Activated CD4-positive, alpha-beta memory T cell treated with anti-CD3 and anti-CD28 coated beads for 36 hours (primary cell): ENCODE measurements around the gene CGB7. TPM values are rescaled to one million over a fixed set of nuclear protein-coding genes. Genes with fewer than 3 reads are reported as not detected.
"Not testable (repeated sequence)": the region's sequence is repeated elsewhere in the genome, so short reads cannot be mapped to it uniquely, and the experiment has no call there.

ENCODE experiments used
- CTCF ChIA-PET: fragments of 350-600 bp; sonication (Branson Sonifier 250); formaldehyde crosslinking; loops from one replicate; lab custom pipeline; 2021; ENCODE audit warnings: antibody characterized with exemption, inconsistent platforms; lab: Charles Lee
- POLR2A ChIA-PET: fragments of 350-600 bp; sonication (Branson Sonifier 250); formaldehyde crosslinking; loops from one replicate; lab custom pipeline; 2021; ENCODE audit warnings: antibody characterized with exemption; lab: Charles Lee
- DNase-seq: peaks from one replicate; pipeline ENCODE4 v3.0.0-alpha.2; 2020
- H3K27ac Mint-ChIP-seq: one replicate; pipeline ENCODE4 v1.8.0; 2021; ENCODE audit warnings: mixed read lengths
- H3K27me3 Mint-ChIP-seq: one replicate; pipeline ENCODE4 v1.8.0; 2021; ENCODE audit warnings: mixed read lengths
- H3K36me3 Mint-ChIP-seq: one replicate; pipeline ENCODE4 v1.8.0; 2021; ENCODE audit warnings: mixed read lengths
- H3K4me1 Mint-ChIP-seq: one replicate; pipeline ENCODE4 v1.8.0; 2021; ENCODE audit warnings: low read depth, mixed read lengths
- H3K4me3 Mint-ChIP-seq: one replicate; pipeline ENCODE4 v1.8.0; 2021; ENCODE audit warnings: mild to moderate bottlenecking, mixed read lengths
- H3K9me3 Mint-ChIP-seq: one replicate; pipeline ENCODE4 v1.8.0; 2021; ENCODE audit warnings: mixed read lengths
- intact Hi-C: fragments of 100-400 bp; cut with micrococcal nuclease; formaldehyde crosslinking; loops from one replicate; pipeline ENCODE4 v1.15.1; 2023
- total RNA-seq, 2 experiments: library from RNA; stranded (reverse); gene quantifications; one replicate each; pipeline ENCODE4 v1.2.3, GENCODE V29; 2021

Gene CGB7
- total RNA-seq, 2 experiments from 2014 or later, result not detected

DNA sequence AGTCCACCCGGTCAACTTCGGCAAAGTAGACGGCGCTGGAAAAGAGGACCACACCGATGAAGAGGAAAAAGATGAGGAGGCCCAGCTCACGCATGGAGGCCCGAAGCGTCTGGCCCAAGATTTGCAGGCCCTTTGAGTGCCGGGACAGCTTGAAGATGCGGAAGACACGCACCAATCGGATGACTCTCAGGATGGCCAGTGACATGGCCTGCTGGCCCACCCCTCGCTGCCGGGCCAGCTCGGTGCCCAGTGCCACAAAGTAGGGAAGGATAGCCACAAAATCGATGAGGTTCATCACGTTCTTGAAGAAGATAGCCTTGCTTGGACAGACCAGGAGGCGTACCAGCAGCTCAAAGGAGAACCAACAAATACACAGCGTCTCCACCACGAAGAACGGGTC is 12.9 kb upstream of the CGB7 start:
- ChIA-PET CTCF (interaction anchor here (1.7 kb wide), 1 partner anchor 28 kb away, joined by 7 read pairs; no protein-coding TSS in a partner anchor), POLR2A (no interaction called here)
- Mint-ChIP-seq H3K9me3 (no peaks in the 10 kb centered on the region), H3K4me3 (no peak overlapping the region), H3K27me3 (peaks cover 61% of the 10 kb centered on the region), H3K4me1 (peaks cover 11% of the 10 kb centered on the region), H3K36me3 (no peaks in the 10 kb centered on the region), H3K27ac (no peak overlapping the region)
- DNase-seq, result no peak
- intact Hi-C loops, result no loop called here

DNA sequence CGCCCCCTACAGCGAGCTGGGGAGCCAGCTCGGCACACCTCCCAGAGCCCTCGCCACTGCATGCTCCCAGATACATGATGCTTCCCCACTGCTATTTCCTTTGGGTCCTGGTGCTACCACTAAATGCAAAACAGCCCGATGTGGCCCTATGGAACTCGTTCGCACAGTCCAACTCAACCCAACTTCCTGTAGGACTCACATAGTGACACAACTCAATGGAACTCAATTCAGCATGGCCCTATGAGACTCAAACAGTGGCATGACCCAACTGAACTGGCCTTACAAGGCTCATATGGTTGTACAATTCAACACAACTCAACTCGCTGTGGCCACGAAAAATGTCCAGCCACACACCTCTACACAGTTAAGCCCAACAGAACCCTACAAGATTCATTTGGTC is 11.5 kb upstream of the CGB7 start:
- DNase-seq, result no peak
- peaks cover 11% of the 10 kb centered on the region for H3K4me1 Mint-ChIP-seq
- H3K27ac Mint-ChIP-seq, result no peak overlapping the region
- peaks cover 65% of the 10 kb centered on the region for H3K27me3 Mint-ChIP-seq
- no peaks in the 10 kb centered on the region for H3K9me3 Mint-ChIP-seq
- POLR2A ChIA-PET, result no interaction called here
- H3K4me3 Mint-ChIP-seq, result no peak overlapping the region
- CTCF ChIA-PET, result interaction anchor here (1.3 kb wide), 1 partner anchor 130 kb away, joined by 3 read pairs; no protein-coding TSS in a partner anchor
- H3K36me3 Mint-ChIP-seq, result no peaks in the 10 kb centered on the region
- intact Hi-C loops, result no loop called here

DNA sequence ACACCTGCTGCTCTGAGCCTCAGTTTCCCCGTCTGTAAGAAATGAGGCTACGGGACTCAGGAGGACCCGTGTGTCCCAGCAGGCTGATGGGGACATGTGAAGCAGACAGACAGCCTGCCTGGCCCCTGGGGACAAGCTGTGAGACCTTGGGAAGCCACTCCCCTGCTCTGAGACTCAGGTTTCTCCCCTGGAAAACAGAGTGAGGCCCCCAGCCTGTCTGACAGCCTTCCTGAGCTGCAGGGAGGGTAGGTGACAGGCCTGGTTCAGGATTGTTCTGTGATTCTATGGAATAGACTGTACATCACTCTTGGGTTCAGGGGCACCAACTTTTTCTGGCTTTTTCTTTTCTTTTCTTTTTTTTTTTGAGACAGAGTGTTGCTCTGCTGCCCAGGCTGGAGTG is 10.0 kb upstream of the CGB7 start:
- H3K4me3 Mint-ChIP-seq, result no peak overlapping the region
- H3K27ac Mint-ChIP-seq, result no peak overlapping the region
- peaks cover 2% of the 10 kb centered on the region for H3K4me1 Mint-ChIP-seq
- DNase-seq, result no peak
- H3K9me3 Mint-ChIP-seq, result no peaks in the 10 kb centered on the region
- CTCF ChIA-PET, result no interaction called here
- H3K36me3 Mint-ChIP-seq, result no peaks in the 10 kb centered on the region
- peaks cover 59% of the 10 kb centered on the region for H3K27me3 Mint-ChIP-seq
- intact Hi-C loops, result no loop called here
- POLR2A ChIA-PET, result no interaction called here

DNA sequence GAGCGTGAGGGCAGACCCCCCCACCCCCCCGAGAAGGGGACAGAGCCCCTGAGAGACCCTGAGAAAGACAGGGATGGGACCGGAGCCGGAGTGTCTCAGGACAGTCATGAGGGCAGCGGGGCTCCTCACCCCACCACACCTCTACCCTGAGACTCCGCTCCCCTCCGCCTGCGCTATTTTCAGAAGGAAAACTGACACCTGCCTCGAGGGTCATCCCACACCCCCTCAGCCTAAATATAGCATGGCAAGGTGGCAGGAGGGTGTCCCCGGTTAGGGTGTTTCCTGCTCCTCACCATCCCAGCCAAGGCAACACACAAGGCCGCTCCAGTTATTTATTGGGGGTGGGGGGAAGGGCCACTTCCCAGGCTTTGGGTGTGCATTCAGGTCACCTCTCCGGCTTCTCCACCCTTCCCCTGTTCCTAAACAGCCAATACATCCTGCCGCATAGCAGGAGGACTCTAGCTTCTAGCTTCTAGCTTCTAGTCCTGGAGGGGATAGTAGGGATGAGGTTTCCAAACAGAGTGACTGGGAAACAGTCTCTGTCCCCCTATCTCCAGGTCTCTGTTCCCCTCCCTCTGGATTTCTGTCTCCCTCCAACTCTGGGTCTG is 8.5 kb upstream of the CGB7 start:
- peaks cover 56% of the 10 kb centered on the region for H3K27me3 Mint-ChIP-seq
- no peak overlapping the region for H3K4me3 Mint-ChIP-seq
- CTCF ChIA-PET, result interaction anchor here (0.6 kb wide), 1 partner anchor 8 kb away, joined by 4 read pairs; no protein-coding TSS in a partner anchor
- POLR2A ChIA-PET, result no interaction called here
- intact Hi-C loops, result no loop called here
- H3K4me1 Mint-ChIP-seq, result no peaks in the 10 kb centered on the region
- DNase-seq, result no peak
- H3K36me3 Mint-ChIP-seq, result no peaks in the 10 kb centered on the region
- no peaks in the 10 kb centered on the region for H3K9me3 Mint-ChIP-seq
- no peak overlapping the region for H3K27ac Mint-ChIP-seq

DNA sequence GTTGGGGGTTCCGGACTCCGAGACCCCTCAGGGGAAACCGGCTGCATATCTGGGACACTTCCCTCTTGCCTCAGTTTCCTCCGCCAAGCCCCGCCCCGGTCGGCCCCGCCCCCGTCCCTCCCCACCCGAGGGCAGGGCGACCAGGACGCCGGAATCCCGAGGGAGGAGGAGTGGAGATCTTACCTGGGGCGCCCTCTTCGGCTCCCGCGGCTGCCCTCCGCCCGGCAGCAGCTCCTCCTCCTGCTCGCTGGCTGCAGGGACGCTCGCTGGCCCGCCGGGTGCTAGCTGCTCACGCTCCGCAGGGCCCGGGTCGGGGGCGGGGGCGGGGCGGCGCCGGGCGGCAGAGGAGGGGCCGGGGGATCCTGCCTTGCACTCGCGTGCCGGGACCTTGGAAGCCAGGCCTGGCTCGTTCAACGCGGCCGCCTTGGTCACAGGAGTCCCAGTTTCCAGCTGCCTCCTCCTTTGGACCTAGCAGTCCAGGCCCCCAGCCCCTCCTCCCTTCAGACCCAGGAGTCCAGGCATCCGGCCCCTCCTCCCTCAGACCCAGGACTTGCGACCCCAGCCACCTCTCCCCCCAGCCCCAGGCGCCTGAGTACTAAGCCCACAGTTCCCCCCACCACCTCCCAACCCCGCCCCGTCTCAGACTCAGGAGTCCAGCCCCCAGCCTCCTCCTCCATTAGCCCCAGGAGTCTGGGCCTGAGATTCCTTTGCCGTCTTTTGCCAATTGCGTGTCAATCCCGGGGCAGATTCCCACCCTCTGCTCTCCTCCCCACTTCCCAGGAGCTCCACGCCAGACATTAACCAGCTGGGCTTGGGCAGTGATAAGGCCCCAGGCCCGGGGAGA is 7.4 kb upstream of the CGB7 start, which contains the start of gene NTF4:
Gene NTF4, minus strand, starts transcription at position 51 of the 844 bp plus-strand sequence. CDS start 2,821 bp downstream, outside the sequence.
- H3K27ac Mint-ChIP-seq, result no peak within 1 kb of the TSS

DNA sequence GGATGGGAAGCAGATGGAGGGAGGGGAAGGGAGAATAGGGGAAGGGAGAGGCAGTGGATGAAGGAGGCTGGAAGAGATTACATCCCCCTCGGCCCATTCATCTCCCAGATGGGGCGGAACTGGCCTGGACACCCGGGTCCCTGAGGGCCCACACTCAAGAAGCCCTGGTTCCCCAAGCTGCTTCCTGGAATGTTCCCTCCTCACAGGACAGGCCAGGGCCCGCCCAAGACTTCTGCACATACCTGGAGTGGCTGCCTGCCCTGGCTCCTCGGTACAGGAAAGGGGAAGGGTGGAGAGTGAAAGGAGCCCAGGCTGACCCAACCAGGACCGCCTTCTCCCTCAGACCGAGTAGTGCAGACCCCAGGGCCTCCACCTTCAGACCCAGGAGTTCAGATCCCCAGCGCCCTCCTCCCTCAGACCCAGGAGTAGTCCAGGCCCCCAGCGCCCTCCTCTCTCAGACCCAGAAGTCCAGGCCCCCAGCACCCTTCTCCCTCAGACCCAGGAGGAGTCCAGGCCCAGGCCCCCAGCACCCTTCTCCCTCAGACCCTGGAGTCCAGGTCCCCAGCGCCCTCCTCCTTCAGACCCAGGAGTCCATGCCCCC is 6.6 kb upstream of the CGB7 start:
- intact Hi-C loops, result no loop called here
- CTCF ChIA-PET, result no interaction called here
- no peak overlapping the region for H3K4me3 Mint-ChIP-seq
- no peaks in the 10 kb centered on the region for H3K9me3 Mint-ChIP-seq
- POLR2A ChIA-PET, result no interaction called here
- no peak for DNase-seq
- H3K36me3 Mint-ChIP-seq, result no peaks in the 10 kb centered on the region
- peaks cover 49% of the 10 kb centered on the region for H3K27me3 Mint-ChIP-seq
- no peaks in the 10 kb centered on the region for H3K4me1 Mint-ChIP-seq
- H3K27ac Mint-ChIP-seq, result no peak overlapping the region

More for the DNA sequence above, 7.4 kb upstream of the CGB7 start, which contains the start of gene NTF4:
- peaks cover 52% of the 10 kb centered on the region for H3K27me3 Mint-ChIP-seq
- intact Hi-C loops, result no loop called here
- H3K4me1 Mint-ChIP-seq, result no peaks in the 10 kb centered on the region
- ChIA-PET POLR2A (no interaction called here), CTCF (interaction anchor here (0.5 to 1.0 kb wide), 2 partner anchors 134 to 160 kb away, joined by 3 to 4 read pairs; no protein-coding TSS in a partner anchor)
- H3K4me3 Mint-ChIP-seq, result no peak within 1 kb of the TSS
- DNase-seq, result no peak
- no peaks in the 10 kb centered on the region for H3K9me3 Mint-ChIP-seq
- H3K36me3 Mint-ChIP-seq, result no peaks in the 10 kb centered on the region

DNA sequence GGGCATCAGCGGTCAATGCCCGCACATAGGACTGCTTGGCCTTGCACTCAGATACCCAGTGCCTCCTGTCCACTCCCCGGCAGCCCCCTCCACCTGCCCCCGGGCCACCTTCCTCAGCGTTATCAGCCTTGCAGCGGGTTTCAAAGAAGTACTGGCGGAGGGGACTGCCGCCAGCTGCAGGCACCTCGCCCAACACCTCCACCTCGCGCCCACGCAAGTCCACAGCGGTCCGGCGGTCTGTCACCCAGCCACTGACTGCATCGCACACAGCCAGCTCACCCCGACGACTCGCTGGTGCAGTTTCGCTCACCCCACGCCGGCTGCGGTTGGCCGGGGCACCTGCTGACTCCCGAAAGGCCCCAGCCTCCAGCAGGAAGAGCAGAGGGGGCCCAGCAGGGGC is 3.9 kb upstream of the CGB7 start:
- Mint-ChIP-seq H3K27ac (no peak overlapping the region), H3K27me3 (peaks cover 48% of the 10 kb centered on the region), H3K4me1 (peaks cover 17% of the 10 kb centered on the region), H3K36me3 (no peaks in the 10 kb centered on the region), H3K9me3 (no peaks in the 10 kb centered on the region), H3K4me3 (no peak overlapping the region)
- ChIA-PET CTCF (no interaction called here), POLR2A (no interaction called here)
- DNase-seq, result peak; percentile 21
- intact Hi-C loops, result no loop called here

DNA sequence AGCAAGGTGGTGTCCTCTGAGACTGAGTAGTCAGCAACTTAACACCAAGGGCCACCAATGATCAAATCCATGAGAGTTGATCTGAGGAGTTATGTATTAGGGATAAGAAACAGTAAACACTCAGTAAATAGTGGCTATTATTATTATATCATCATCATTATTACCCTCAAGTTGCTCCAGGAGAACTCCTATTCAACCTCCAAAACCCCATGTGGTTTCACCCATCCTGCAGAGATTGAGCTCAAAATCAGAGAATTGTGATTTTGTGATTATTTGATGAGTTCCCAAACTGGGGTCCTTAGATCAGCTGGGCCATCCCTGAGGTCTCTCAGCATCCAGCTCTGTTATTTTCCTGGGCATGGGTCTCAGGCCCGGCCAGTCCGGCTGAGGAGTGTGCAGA is 3.5 kb upstream of the CGB7 start:
- intact Hi-C loops, result no loop called here
- H3K27ac Mint-ChIP-seq, result no peak overlapping the region
- CTCF ChIA-PET, result interaction anchor here (1.0 kb wide), 1 partner anchor 43 kb away, joined by 3 read pairs; no protein-coding TSS in a partner anchor

DNA sequence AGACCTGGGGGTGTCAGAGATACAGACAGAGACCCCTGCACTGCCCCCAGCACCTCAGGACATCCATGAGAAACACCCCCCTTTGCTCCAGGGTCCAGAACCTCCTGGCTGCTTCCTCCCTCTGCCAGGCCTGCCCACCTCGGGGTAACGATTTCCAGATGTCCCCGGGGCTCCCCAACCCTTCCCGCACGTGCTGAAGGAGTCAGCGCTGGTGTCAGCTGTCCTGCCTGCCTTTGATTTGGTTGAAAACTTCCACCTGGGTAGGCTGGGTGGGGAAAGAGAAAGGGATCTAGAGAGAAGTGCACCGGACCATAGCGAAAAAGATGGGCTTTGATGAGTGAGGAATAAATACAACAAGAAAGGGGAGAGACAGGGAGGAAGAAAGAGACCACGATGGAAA is 1.5 kb upstream of the CGB7 start:
- POLR2A ChIA-PET, result no interaction called here
- Mint-ChIP-seq H3K4me1 (peaks cover 21% of the 10 kb centered on the region), H3K9me3 (no peaks in the 10 kb centered on the region), H3K27me3 (peaks cover 33% of the 10 kb centered on the region), H3K36me3 (no peaks in the 10 kb centered on the region), H3K27ac (no peak overlapping the region), H3K4me3 (no peak overlapping the region)
- CTCF ChIA-PET, result interaction anchor here (1.4 kb wide), 1 partner anchor 39 kb away, joined by 9 read pairs; no protein-coding TSS in a partner anchor
- no peak for DNase-seq
- intact Hi-C loops, result no loop called here

More for the DNA sequence above, 3.5 kb upstream of the CGB7 start:
- POLR2A ChIA-PET, result no interaction called here
- H3K36me3 Mint-ChIP-seq, result no peaks in the 10 kb centered on the region
- H3K4me3 Mint-ChIP-seq, result no peak overlapping the region
- DNase-seq, result no peak
- H3K27me3 Mint-ChIP-seq, result peaks cover 44% of the 10 kb centered on the region
- H3K9me3 Mint-ChIP-seq, result no peaks in the 10 kb centered on the region
- H3K4me1 Mint-ChIP-seq, result peaks cover 21% of the 10 kb centered on the region

DNA sequence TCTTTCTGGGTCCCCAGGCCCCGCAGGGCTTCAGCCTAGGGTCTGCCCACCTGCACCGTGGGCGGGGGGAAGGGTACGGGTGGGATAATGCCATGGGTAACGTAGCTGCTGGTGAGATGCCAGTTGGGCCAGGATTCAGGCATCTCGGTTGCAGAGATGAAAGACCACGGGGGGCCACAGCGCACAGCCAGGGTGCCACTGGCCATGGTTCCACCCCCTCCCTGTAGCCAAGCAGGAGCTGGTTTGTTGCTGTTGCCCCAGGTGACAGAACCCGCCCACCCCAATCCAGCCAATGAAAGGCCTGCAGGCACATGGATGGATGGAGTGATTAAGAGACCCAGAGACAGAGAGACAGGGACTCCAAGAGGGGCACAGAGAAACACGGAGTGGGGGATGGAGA is 1.0 kb upstream of the CGB7 start:
- no peaks in the 10 kb centered on the region for H3K36me3 Mint-ChIP-seq
- peak; percentile 57 for DNase-seq
- H3K27ac Mint-ChIP-seq, result no peak overlapping the region
- H3K4me3 Mint-ChIP-seq, result no peak overlapping the region
- H3K9me3 Mint-ChIP-seq, result no peaks in the 10 kb centered on the region
- H3K27me3 Mint-ChIP-seq, result peaks cover 30% of the 10 kb centered on the region
- CTCF ChIA-PET, result interaction anchor here (1.0 kb wide), 1 partner anchor 168 kb away, joined by 3 read pairs; no protein-coding TSS in a partner anchor
- POLR2A ChIA-PET, result no interaction called here
- H3K4me1 Mint-ChIP-seq, result peaks cover 21% of the 10 kb centered on the region
- intact Hi-C loops, result no loop called here

DNA sequence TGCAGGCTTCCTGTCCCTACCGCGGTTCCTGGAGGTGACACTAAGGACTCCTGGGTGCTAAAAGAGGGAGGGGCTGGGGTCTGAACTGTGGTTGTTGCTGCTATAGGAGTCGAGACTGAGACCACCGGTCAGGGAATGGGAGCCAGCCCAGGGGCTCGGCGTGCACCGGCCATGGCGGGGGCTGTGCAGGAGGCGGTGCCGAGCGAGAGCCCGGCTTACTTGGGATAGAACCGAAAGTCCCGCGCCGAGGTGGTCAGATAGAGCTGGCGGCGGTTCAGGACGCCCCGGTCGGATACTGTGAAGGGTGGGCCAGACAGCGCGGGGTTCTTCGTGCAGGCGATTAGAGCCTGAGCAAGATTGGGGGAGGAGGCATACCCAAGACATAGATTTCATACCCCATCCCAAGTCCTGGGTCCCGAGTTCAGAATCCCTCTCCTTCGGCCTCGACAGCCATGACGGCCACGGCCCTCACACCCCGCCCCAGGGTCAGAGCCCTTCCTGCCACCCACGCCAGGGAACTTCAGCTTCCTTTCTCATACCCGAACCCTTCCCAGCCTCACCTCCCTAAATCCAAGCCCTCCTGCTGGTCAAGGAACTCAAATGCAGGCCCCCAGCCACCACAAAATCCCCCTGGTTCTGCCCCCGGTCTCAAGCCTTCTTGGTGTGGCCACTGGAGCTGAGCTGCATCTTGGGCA is 500 bp downstream of the CGB7 start:
- H3K36me3 Mint-ChIP-seq, intact Hi-C loops, POLR2A ChIA-PET, H3K9me3 Mint-ChIP-seq, H3K27ac Mint-ChIP-seq: not testable (repeated sequence)
- Mint-ChIP-seq H3K4me1 (peaks cover 21% of the 10 kb centered on the region), H3K4me3 (peak overlapping the region; percentile 48), H3K27me3 (peaks cover 26% of the 10 kb centered on the region)
- DNase-seq, result peak; percentile 13
- CTCF ChIA-PET, result interaction anchor here (1.0 to 2.4 kb wide), 7 partner anchors 41 to 142 kb away, joined by 3 to 11 read pairs (median 4); partner anchors contain the start of genes LIN7B and RUVBL2
